BLaER1 (cell line): Measurements from ENCODE around the gene LYSMD2.

ENCODE experiments used
- H3K27ac ChIP-seq: shearing (Covaris generic); formaldehyde crosslinking; 2 replicates; pipeline ENCODE4 v1.8.1; 2022
- H3K27me3 ChIP-seq: shearing (Covaris generic); formaldehyde crosslinking; 2 replicates; pipeline ENCODE4 v1.8.1; 2022
- H3K36me3 ChIP-seq: shearing (Covaris generic); formaldehyde crosslinking; 2 replicates; pipeline ENCODE4 v1.8.1; 2022
- H3K4me1 ChIP-seq: shearing (Covaris generic); formaldehyde crosslinking; 2 replicates; pipeline ENCODE4 v1.8.1; 2022
- H3K4me2 ChIP-seq: shearing (Covaris generic); formaldehyde crosslinking; 2 replicates; pipeline ENCODE4 v1.8.1; 2022
- H3K4me3 ChIP-seq: shearing (Covaris generic); formaldehyde crosslinking; 2 replicates; pipeline ENCODE4 v1.8.1; 2022
- H3K9ac ChIP-seq: shearing (Covaris generic); formaldehyde crosslinking; 2 replicates; pipeline ENCODE4 v1.8.1; 2022
- H3K9me3 ChIP-seq: shearing (Covaris generic); formaldehyde crosslinking; 2 replicates; pipeline ENCODE4 v1.8.1; 2022
- H4K20me1 ChIP-seq: shearing (Covaris generic); formaldehyde crosslinking; 2 replicates; pipeline ENCODE4 v1.8.1; 2022
- Cebpa-rat ChIP-seq: shearing (Covaris generic); IDR thresholded peaks from 2 replicates; pipeline ENCODE4 v1.8.1; 2022

The LYSMD2 gene

DNA sequence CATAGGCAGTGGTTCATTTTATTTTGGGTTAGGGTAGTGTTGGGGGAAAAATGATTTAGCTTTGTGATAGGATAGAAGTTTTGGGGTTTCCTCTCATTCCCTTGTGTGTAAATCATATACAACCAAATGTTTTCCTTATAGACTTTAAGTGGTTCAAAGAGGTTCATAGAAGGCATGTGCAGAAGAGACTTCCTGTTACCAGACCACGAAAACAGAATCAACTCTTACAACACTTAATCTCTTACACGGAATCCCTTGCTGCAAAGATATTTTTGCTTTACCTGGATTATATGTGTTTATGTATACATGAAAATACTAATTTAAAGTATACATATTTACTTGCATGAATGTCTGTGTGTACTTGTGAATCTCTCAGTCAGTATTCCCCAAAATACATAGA, 16.8 kb upstream of the LYSMD2 start:
- Histone ChIP-seq H3K9me3 (no peaks in the 10 kb centered on the region), H3K36me3 (no peaks in the 10 kb centered on the region), H3K9ac (no peak overlapping the region), H3K27ac (no peak overlapping the region), H4K20me1 (peaks cover 7% of the 10 kb centered on the region; the same call in 1 of the 2 replicates), H3K27me3 (no peaks in the 10 kb centered on the region), H3K4me3 (no peak overlapping the region), H3K4me2 (peak overlapping the region; percentile 22), H3K4me1 (peaks cover 47% of the 10 kb centered on the region)
- TF ChIP-seq Cebpa-rat, result no peak

GRCh38 chr15:51752888-51753287, 15.4 kb upstream of the LYSMD2 start:
- TF ChIP-seq Cebpa-rat, result no peak
- Histone ChIP-seq H3K4me3 (no peak overlapping the region), H3K36me3 (no peaks in the 10 kb centered on the region), H4K20me1 (peaks cover 7% of the 10 kb centered on the region; the same call in 1 of the 2 replicates), H3K9me3 (no peaks in the 10 kb centered on the region), H3K27ac (no peak overlapping the region), H3K4me1 (peaks cover 47% of the 10 kb centered on the region), H3K9ac (no peak overlapping the region), H3K4me2 (peak overlapping the region; percentile 93), H3K27me3 (no peaks in the 10 kb centered on the region)

DNA sequence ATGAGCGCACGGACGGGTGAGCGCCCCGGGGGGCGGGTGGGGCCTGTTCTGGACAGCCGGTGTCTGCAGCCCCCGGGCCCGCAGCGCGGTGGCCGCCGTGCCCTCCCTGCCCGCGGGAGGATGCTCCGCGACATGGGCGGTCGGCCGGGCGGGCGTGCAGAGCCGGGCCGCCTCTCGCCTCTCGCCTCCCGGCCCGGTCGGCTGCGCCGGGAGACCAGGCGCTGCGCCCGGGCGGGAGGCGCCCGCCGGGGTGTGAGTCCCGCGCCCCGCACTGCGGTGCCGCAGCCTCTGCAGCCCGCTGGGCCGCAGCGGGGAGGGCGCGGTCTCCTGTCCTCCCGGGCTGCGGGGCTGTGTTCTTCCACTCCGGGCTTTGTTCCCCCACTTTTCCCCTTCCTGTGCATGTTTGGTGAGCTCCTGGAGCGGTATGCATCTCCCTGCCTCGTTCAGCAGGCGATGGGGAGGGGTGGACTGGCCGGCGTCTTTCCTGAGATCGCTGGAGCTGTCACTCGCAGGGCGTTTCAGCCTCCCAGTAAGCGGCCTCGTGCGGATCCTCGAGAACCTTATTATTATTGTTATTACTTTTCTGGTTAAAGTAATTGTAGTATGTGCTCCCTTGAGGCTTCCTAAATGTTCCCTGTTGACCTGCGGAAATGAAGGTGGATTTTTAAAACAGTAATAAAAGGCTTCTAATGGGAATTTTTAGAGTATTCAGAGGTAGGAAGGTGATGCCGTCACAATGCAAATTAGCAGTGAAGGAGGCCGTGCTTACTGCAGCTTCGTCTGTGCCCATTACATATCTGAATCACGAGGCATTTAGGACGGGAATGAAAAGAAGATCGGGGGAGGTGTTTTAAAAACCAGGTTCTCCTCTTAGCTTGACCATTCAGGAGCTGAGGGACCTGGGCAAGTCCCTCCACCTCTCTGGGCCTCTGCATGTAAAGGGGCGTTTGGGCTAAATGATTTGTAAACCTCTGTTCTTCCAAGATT, 14.5 kb upstream of the LYSMD2 start:
- H4K20me1 ChIP-seq, result peaks cover 7% of the 10 kb centered on the region; the same call in 1 of the 2 replicates
- H3K36me3 ChIP-seq, result no peaks in the 10 kb centered on the region
- no peaks in the 10 kb centered on the region for H3K9me3 ChIP-seq
- H3K4me2 ChIP-seq, result peak overlapping the region; percentile 93
- H3K4me3 ChIP-seq, result peak overlapping the region; percentile 88
- no peak for TF ChIP-seq Cebpa-rat
- H3K27ac ChIP-seq, result peak overlapping the region; percentile 32; the same call in 1 of the 2 replicates
- H3K4me1 ChIP-seq, result peaks cover 47% of the 10 kb centered on the region
- peak overlapping the region; percentile 78 for H3K9ac ChIP-seq
- H3K27me3 ChIP-seq, result no peaks in the 10 kb centered on the region

GRCh38 chr15:51750792-51751696, 13.6 kb upstream of the LYSMD2 start, which contains the start of gene TMOD2:
TMOD2 (plus strand) TSS chr15:51751597; CDS start chr15:51766442, 14,845 bp downstream.
- H3K4me3 ChIP-seq, result peak within 1 kb of the TSS; percentile 88
- no peaks in the 10 kb centered on the region for H3K36me3 ChIP-seq
- peaks cover 40% of the 10 kb centered on the region for H3K4me1 ChIP-seq
- no peaks in the 10 kb centered on the region for H3K9me3 ChIP-seq
- H3K27me3 ChIP-seq, result no peaks in the 10 kb centered on the region
- peak within 1 kb of the TSS; percentile 93 for H3K4me2 ChIP-seq
- no peak for TF ChIP-seq Cebpa-rat
- H3K27ac ChIP-seq, result peak within 1 kb of the TSS; percentile 32; the same call in 1 of the 2 replicates
- H3K9ac ChIP-seq, result peak within 1 kb of the TSS; percentile 78
- peaks cover 7% of the 10 kb centered on the region; the same call in 1 of the 2 replicates for H4K20me1 ChIP-seq

- Histone ChIP-seq H3K9me3 (no peaks in the 10 kb centered on the region), H3K27me3 (no peaks in the 10 kb centered on the region), H3K9ac (no peak overlapping the region), H3K27ac (no peak overlapping the region), H3K4me2 (no peak overlapping the region), H3K4me1 (peaks cover 32% of the 10 kb centered on the region), H3K4me3 (no peak overlapping the region), H4K20me1 (peaks cover 7% of the 10 kb centered on the region; the same call in 1 of the 2 replicates), H3K36me3 (no peaks in the 10 kb centered on the region)
- no peak for TF ChIP-seq Cebpa-rat
Observed at GRCh38 chr15:51750186-51750585, 12.7 kb upstream of the LYSMD2 start.

DNA sequence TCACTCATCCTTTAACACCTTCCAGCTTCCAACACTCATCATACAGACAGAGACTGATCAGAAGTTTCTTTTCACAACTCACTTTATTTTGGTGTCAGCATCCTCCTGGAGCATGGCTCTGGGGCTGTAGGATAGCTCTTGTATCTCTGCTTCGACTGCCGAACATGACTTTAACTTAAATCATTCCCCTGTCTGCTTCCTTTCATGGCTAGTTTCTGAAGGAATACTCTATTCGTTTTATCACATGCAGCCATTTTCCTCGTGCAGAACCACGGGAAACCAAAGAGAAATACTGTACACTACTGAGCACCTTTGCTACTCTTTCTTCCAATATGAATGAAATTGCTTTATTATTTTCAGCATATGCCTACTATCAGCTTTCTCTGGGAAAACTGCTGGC, 11.9 kb upstream of the LYSMD2 start:
- Histone ChIP-seq H3K4me2 (no peak overlapping the region), H3K4me3 (no peak overlapping the region), H3K4me1 (peaks cover 24% of the 10 kb centered on the region), H3K9ac (no peak overlapping the region), H3K27ac (no peak overlapping the region), H3K27me3 (no peaks in the 10 kb centered on the region), H3K9me3 (no peaks in the 10 kb centered on the region), H3K36me3 (no peaks in the 10 kb centered on the region), H4K20me1 (peaks cover 7% of the 10 kb centered on the region; the same call in 1 of the 2 replicates)
- TF ChIP-seq Cebpa-rat, result no peak

- peaks cover 37% of the 10 kb centered on the region for H3K4me1 ChIP-seq
- H3K27me3 ChIP-seq, result no peaks in the 10 kb centered on the region
- no peaks in the 10 kb centered on the region for H3K9me3 ChIP-seq
- no peak overlapping the region for H3K4me3 ChIP-seq
- H3K36me3 ChIP-seq, result no peaks in the 10 kb centered on the region
- H3K27ac ChIP-seq, result no peak overlapping the region
- H3K9ac ChIP-seq, result no peak overlapping the region
- no peak for TF ChIP-seq Cebpa-rat
- peaks cover 21% of the 10 kb centered on the region for H4K20me1 ChIP-seq
- H3K4me2 ChIP-seq, result no peak overlapping the region
Observed at GRCh38 chr15:51739061-51739712, 1.7 kb upstream of the LYSMD2 start.

- peaks cover 21% of the 10 kb centered on the region for H4K20me1 ChIP-seq
- H3K9me3 ChIP-seq, result no peaks in the 10 kb centered on the region
- H3K4me2 ChIP-seq, result peak overlapping the region; percentile 91
- H3K9ac ChIP-seq, result no peak overlapping the region
- H3K27me3 ChIP-seq, result no peaks in the 10 kb centered on the region
- no peak for TF ChIP-seq Cebpa-rat
- H3K27ac ChIP-seq, result no peak overlapping the region
- H3K4me3 ChIP-seq, result no peak overlapping the region
- no peaks in the 10 kb centered on the region for H3K36me3 ChIP-seq
- peaks cover 43% of the 10 kb centered on the region for H3K4me1 ChIP-seq
Observed at GRCh38 chr15:51738553-51738952, 1.1 kb upstream of the LYSMD2 start.
